Neural cell (in vitro differentiated cells): ENCODE data around the gene REV3L. TPM values are rescaled to one million over a fixed set of nuclear protein-coding genes. Genes with fewer than 3 reads are reported as not detected.

Experiments used
- H2AFZ ChIP-seq: fragments of 200-600, 300-800 bp; sonication (generic), shearing (Covaris generic); 2 replicates; pipeline ENCODE4 v1.6.0; 2014; ENCODE audit warnings: low read depth, mild to moderate bottlenecking, antibody characterized with exemption, low read length, moderate library complexity
- H3F3A ChIP-seq: fragments of 200-600 bp; shearing (Covaris generic); 2 replicates; pipeline ENCODE4 v1.6.1; 2016; ENCODE audit warnings: mild to moderate bottlenecking, moderate library complexity, mixed read lengths, antibody characterized with exemption, low read length; ENCODE audit not compliant: insufficient read depth, poor library complexity, severe bottlenecking
- H3K27ac ChIP-seq: fragments of 200-600, 300-800 bp; sonication (generic), shearing (Covaris generic); 2 replicates; pipeline ENCODE4 v1.5.1; 2014; ENCODE audit warnings: mild to moderate bottlenecking, low read length, moderate library complexity
- H3K27me3 ChIP-seq: fragments of 300-800, 200-600 bp; sonication (generic), shearing (Covaris generic); 2 replicates; pipeline ENCODE4 v1.6.0; 2014; ENCODE audit warnings: mild to moderate bottlenecking, low read depth, low read length, moderate library complexity; ENCODE audit not compliant: insufficient read depth
- H3K36me3 ChIP-seq: fragments of 300-800, 200-600 bp; sonication (generic), shearing (Covaris generic); 2 replicates; pipeline ENCODE4 v1.5.1; 2014; ENCODE audit warnings: mild to moderate bottlenecking, antibody characterized with exemption, low read length, moderate library complexity; ENCODE audit not compliant: insufficient read depth
- H3K4me2 ChIP-seq: fragments of 300-800, 200-600 bp; sonication (generic), shearing (Covaris generic); 2 replicates; pipeline ENCODE4 v1.6.0; 2014; ENCODE audit warnings: mild to moderate bottlenecking, low read length
- H3K4me3 ChIP-seq: fragments of 300-800, 200-600 bp; sonication (generic), shearing (Covaris generic); 2 replicates; pipeline ENCODE4 v1.5.1; 2014; ENCODE audit warnings: mild to moderate bottlenecking, low read length, moderate library complexity
- H3K79me2 ChIP-seq: fragments of 200-600 bp; shearing (Covaris generic); replicated peaks from 2 replicates; pipeline ENCODE4 v1.6.0; 2014; ENCODE audit warnings: mild to moderate bottlenecking, low read length, moderate library complexity; ENCODE audit not compliant: insufficient read depth
- H3K9ac ChIP-seq: fragments of 300-800, 200-600 bp; sonication (generic), shearing (Covaris generic); 2 replicates; pipeline ENCODE4 v1.6.1; 2016; ENCODE audit warnings: mild to moderate bottlenecking, low read length, mixed read lengths
- H3K9me2 ChIP-seq: fragments of 200-600 bp; shearing (Covaris generic); 2 replicates; pipeline ENCODE4 v1.6.1; 2016; ENCODE audit warnings: mild to moderate bottlenecking, low read length, mixed read lengths; ENCODE audit not compliant: insufficient read depth
- H3K9me3 ChIP-seq: fragments of 200-600, 300-800 bp; sonication (generic), shearing (Covaris generic); 2 replicates; pipeline ENCODE4 v1.6.1; 2016; ENCODE audit warnings: mild to moderate bottlenecking, mixed run types, low read length, moderate library complexity, mixed read lengths
- H4K20me1 ChIP-seq: fragments of 200-600 bp; shearing (Covaris generic); 2 replicates; pipeline ENCODE4 v1.6.1; 2016; ENCODE audit warnings: mild to moderate bottlenecking, mixed run types; ENCODE audit not compliant: insufficient read depth
- CTCF ChIP-seq: fragments of 450-650 bp; IDR thresholded peaks from 2 replicates; pipeline ENCODE4 v1.5.1; 2014; ENCODE audit warnings: antibody characterized with exemption, mild to moderate bottlenecking, moderate library complexity; ENCODE audit not compliant: poor library complexity, severe bottlenecking
- EP300 ChIP-seq: fragments of 450-650 bp; conservative IDR thresholded peaks from 2 replicates; pipeline ENCODE4 v1.6.1; 2014; ENCODE audit warnings: antibody characterized with exemption, mild to moderate bottlenecking, moderate library complexity; ENCODE audit not compliant: poor library complexity, severe bottlenecking
- EZH2 ChIP-seq: fragments of 200-600, 300-800 bp; shearing (Covaris generic), sonication (generic); IDR thresholded peaks from 2 replicates; pipeline ENCODE4 v1.6.1; 2014; ENCODE audit warnings: antibody characterized with exemption, low read length, borderline replicate concordance, mild to moderate bottlenecking; ENCODE audit not compliant: insufficient read depth, poor library complexity, severe bottlenecking
- MXI1 ChIP-seq: fragments of 450-650 bp; conservative IDR thresholded peaks from 2 replicates; pipeline ENCODE4 v1.6.1; 2014; ENCODE audit warnings: antibody characterized with exemption, mild to moderate bottlenecking; ENCODE audit not compliant: poor library complexity, severe bottlenecking
- POLR2AphosphoS5 ChIP-seq: IDR thresholded peaks from 2 replicates; pipeline ENCODE4 v1.6.1; 2012
- RAD21 ChIP-seq: fragments of 450-650 bp; conservative IDR thresholded peaks from 2 replicates; pipeline ENCODE4 v1.6.1; 2014; ENCODE audit warnings: antibody characterized with exemption, mild to moderate bottlenecking, moderate library complexity
- SMC3 ChIP-seq: fragments of 450-650 bp; conservative IDR thresholded peaks from 2 replicates; pipeline ENCODE4 v1.6.1; 2014; ENCODE audit warnings: antibody characterized with exemption, mild to moderate bottlenecking, moderate library complexity; ENCODE audit not compliant: poor library complexity
- TAF1 ChIP-seq: IDR thresholded peaks from 2 replicates; pipeline ENCODE4 v1.6.1; 2012; ENCODE audit warnings: low read depth
- polyA plus RNA-seq: library from polyadenylated mRNA; depleted of rRNA; stranded (reverse); fragments of >200 nt; gene quantifications from 2 replicates; pipeline ENCODE4 v1.2.3, GENCODE V29; 2014
- TF ChIP-seq, protein P1 (sequence below): IDR thresholded peaks from 2 replicates; pipeline ENCODE4 v1.6.1; 2012; ENCODE audit warnings: borderline replicate concordance

The REV3L gene
- polyA plus RNA-seq, 1 donor from 2014 or later: 60.2 TPM

GRCh38 chr6:111471958-111472357, 11.1 kb downstream of the REV3L start:
- Histone ChIP-seq H3F3A (no peaks in the 10 kb centered on the region), H3K4me2 (no peak overlapping the region), H3K27me3 (no peaks in the 10 kb centered on the region), H3K36me3 (no peaks in the 10 kb centered on the region), H3K9ac (no peak overlapping the region), H4K20me1 (no peaks in the 10 kb centered on the region), H2AFZ (no peak overlapping the region), H3K9me3 (no peaks in the 10 kb centered on the region), H3K9me2 (no peaks in the 10 kb centered on the region), H3K79me2 (peaks cover 53% of the 10 kb centered on the region), H3K4me3 (no peak overlapping the region), H3K27ac (no peak overlapping the region)
- TF ChIP-seq EZH2 (no peak), RAD21 (no peak), EP300 (no peak), SMC3 (no peak), TAF1 (no peak), POLR2AphosphoS5 (no peak), MXI1 (no peak), CTCF (no peak)
- TF ChIP-seq, protein P1, sequence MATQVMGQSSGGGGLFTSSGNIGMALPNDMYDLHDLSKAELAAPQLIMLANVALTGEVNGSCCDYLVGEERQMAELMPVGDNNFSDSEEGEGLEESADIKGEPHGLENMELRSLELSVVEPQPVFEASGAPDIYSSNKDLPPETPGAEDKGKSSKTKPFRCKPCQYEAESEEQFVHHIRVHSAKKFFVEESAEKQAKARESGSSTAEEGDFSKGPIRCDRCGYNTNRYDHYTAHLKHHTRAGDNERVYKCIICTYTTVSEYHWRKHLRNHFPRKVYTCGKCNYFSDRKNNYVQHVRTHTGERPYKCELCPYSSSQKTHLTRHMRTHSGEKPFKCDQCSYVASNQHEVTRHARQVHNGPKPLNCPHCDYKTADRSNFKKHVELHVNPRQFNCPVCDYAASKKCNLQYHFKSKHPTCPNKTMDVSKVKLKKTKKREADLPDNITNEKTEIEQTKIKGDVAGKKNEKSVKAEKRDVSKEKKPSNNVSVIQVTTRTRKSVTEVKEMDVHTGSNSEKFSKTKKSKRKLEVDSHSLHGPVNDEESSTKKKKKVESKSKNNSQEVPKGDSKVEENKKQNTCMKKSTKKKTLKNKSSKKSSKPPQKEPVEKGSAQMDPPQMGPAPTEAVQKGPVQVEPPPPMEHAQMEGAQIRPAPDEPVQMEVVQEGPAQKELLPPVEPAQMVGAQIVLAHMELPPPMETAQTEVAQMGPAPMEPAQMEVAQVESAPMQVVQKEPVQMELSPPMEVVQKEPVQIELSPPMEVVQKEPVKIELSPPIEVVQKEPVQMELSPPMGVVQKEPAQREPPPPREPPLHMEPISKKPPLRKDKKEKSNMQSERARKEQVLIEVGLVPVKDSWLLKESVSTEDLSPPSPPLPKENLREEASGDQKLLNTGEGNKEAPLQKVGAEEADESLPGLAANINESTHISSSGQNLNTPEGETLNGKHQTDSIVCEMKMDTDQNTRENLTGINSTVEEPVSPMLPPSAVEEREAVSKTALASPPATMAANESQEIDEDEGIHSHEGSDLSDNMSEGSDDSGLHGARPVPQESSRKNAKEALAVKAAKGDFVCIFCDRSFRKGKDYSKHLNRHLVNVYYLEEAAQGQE: no peak

DNA sequence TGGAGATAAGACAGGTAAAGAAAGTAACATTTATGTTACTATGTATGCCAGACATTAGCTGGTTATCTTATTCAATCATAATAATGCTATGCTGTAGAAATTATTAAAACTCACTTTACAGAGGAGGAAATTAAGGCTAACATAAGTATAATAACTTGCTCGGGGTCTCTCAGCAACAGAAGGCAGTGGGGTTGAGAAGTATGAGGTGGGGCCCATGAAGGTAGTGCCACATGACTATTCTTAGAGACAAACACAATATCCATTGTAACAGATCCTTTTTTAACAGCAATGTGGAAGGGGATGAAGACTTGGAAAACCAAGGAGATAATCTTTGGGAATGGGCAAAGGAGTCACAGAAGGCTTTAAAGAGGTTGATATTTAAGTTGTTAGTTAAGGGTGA, 11.5 kb downstream of the REV3L start:
- Histone ChIP-seq H2AFZ (no peak overlapping the region), H3K36me3 (no peaks in the 10 kb centered on the region), H3K9me3 (no peaks in the 10 kb centered on the region), H3K79me2 (peaks cover 52% of the 10 kb centered on the region), H3K4me2 (no peak overlapping the region), H3K4me3 (no peak overlapping the region), H4K20me1 (no peaks in the 10 kb centered on the region), H3K27me3 (no peaks in the 10 kb centered on the region), H3F3A (no peaks in the 10 kb centered on the region), H3K9me2 (no peaks in the 10 kb centered on the region), H3K27ac (no peak overlapping the region), H3K9ac (no peak overlapping the region)
- no peak for TF ChIP-seq SMC3

- Histone ChIP-seq H3K4me2 (no peak overlapping the region), H3K27ac (no peak overlapping the region), H3K9me3 (no peaks in the 10 kb centered on the region), H3K36me3 (no peaks in the 10 kb centered on the region), H3K9ac (no peak overlapping the region), H3K27me3 (no peaks in the 10 kb centered on the region), H4K20me1 (no peaks in the 10 kb centered on the region), H2AFZ (no peak overlapping the region), H3F3A (no peaks in the 10 kb centered on the region), H3K79me2 (peaks cover 46% of the 10 kb centered on the region), H3K9me2 (no peaks in the 10 kb centered on the region), H3K4me3 (no peak overlapping the region)
- TF ChIP-seq POLR2AphosphoS5: no peak
- TF ChIP-seq TAF1: no peak
- no peak for TF ChIP-seq RAD21
- no peak for TF ChIP-seq EP300
- no peak for TF ChIP-seq EZH2
- no peak for TF ChIP-seq SMC3
- TF ChIP-seq, protein P1: no peak
- TF ChIP-seq CTCF: no peak
- no peak for TF ChIP-seq MXI1
Measured at GRCh38 chr6:111470991-111471390, 12.0 kb downstream of the REV3L start.
